ENCODE measurements around the gene IGSF21. TPM values are rescaled to one million over a fixed set of nuclear protein-coding genes. Genes with fewer than 3 reads are reported as not detected.

Gene IGSF21
- total RNA-seq, 1 donor from 2014 or later = 0.94 TPM

GRCh38 chr1:18280956-18281355 lies 173.4 kb downstream of the IGSF21 start:
- no peak for DNase-seq (ENCODE audit: extremely low spot score, unreplicated experiment)
- no peak overlapping the region for H3K27ac Mint-ChIP-seq
- H3K9me3 Mint-ChIP-seq = no peaks in the 10 kb centered on the region
- no peak overlapping the region for H3K4me3 Mint-ChIP-seq
- H3K27me3 Mint-ChIP-seq = peaks cover 42% of the 10 kb centered on the region
- no peaks in the 10 kb centered on the region for H3K36me3 Mint-ChIP-seq
- H3K4me1 Mint-ChIP-seq (ENCODE audit: unreplicated experiment) = peaks cover 12% of the 10 kb centered on the region
- TF ChIP-seq CTCF (conservative IDR thresholded peaks at IDR 0.05) = no peak

- Mint-ChIP-seq H3K27ac (no peak overlapping the region), H3K4me3 (no peak overlapping the region), H3K36me3 (no peaks in the 10 kb centered on the region), H3K9me3 (no peaks in the 10 kb centered on the region), H3K4me1 (ENCODE audit: unreplicated experiment) (peaks cover 12% of the 10 kb centered on the region), H3K27me3 (peaks cover 47% of the 10 kb centered on the region)
- no peak for TF ChIP-seq CTCF (conservative IDR thresholded peaks at IDR 0.05)
- DNase-seq (ENCODE audit: extremely low spot score, unreplicated experiment) = no peak
Measured at GRCh38 chr1:18282851-18283600, 175.4 kb downstream of the IGSF21 start.

GRCh38 chr1:18283601-18284385 lies 176.2 kb downstream of the IGSF21 start:
- DNase-seq (ENCODE audit: extremely low spot score, unreplicated experiment) = no peak
- Mint-ChIP-seq H3K4me3 (no peak overlapping the region), H3K9me3 (no peaks in the 10 kb centered on the region), H3K36me3 (no peaks in the 10 kb centered on the region), H3K27ac (no peak overlapping the region), H3K27me3 (peaks cover 49% of the 10 kb centered on the region), H3K4me1 (ENCODE audit: unreplicated experiment) (peaks cover 15% of the 10 kb centered on the region)
- no peak for TF ChIP-seq CTCF (conservative IDR thresholded peaks at IDR 0.05)

- Mint-ChIP-seq H3K4me3 (no peak overlapping the region), H3K9me3 (no peaks in the 10 kb centered on the region), H3K27me3 (peaks cover 48% of the 10 kb centered on the region), H3K27ac (no peak overlapping the region), H3K4me1 (ENCODE audit: unreplicated experiment) (peaks cover 12% of the 10 kb centered on the region), H3K36me3 (no peaks in the 10 kb centered on the region)
- DNase-seq (ENCODE audit: extremely low spot score, unreplicated experiment) = no peak
- no peak for TF ChIP-seq CTCF (conservative IDR thresholded peaks at IDR 0.05)
Measured at GRCh38 chr1:18284805-18285537, 177.4 kb downstream of the IGSF21 start.

GRCh38 chr1:18285538-18285924 lies 177.9 kb downstream of the IGSF21 start:
- no peaks in the 10 kb centered on the region for H3K9me3 Mint-ChIP-seq
- H3K36me3 Mint-ChIP-seq = no peaks in the 10 kb centered on the region
- no peak for TF ChIP-seq CTCF (conservative IDR thresholded peaks at IDR 0.05)
- H3K4me3 Mint-ChIP-seq = no peak overlapping the region
- no peak overlapping the region for H3K27ac Mint-ChIP-seq
- DNase-seq (ENCODE audit: extremely low spot score, unreplicated experiment) = no peak
- peaks cover 46% of the 10 kb centered on the region for H3K27me3 Mint-ChIP-seq
- peaks cover 12% of the 10 kb centered on the region for H3K4me1 Mint-ChIP-seq (ENCODE audit: unreplicated experiment)
